Activated CD8-positive, alpha-beta memory T cell treated with anti-CD3 and anti-CD28 coated beads, Interleukin-2, amount 50 U/mL, for 48 hours (primary cell): Measurements from ENCODE around the gene CADPS2.

ENCODE experiments used
- DNase-seq: peaks from one replicate; pipeline ENCODE4 v3.0.0-alpha.2; 2020

The CADPS2 gene

GRCh38 chr7:122766593-122766992 is 119.7 kb downstream of the CADPS2 start:
- DNase-seq = no peak

DNA sequence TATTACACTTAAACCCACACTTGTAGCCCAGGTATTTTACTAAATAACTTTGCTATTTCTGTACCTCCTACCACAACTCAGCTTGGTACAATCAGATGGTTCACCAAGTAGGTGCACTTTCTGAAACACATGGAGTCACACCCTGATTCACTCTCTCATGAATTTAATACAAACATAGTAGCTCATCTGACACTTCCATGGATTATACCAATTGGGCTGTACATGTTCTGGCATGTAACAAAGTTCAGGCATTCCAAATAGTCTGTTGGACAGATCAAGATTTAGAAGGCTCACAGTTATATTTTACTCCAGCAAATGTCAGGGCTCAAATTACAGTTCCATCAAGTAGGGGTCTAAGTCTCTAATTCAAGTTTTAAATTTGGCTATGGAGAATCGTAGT is 121.4 kb downstream of the CADPS2 start:
- no peak for DNase-seq

- DNase-seq = no peak
Measured at GRCh38 chr7:122764020-122764419, 122.2 kb downstream of the CADPS2 start.

DNA sequence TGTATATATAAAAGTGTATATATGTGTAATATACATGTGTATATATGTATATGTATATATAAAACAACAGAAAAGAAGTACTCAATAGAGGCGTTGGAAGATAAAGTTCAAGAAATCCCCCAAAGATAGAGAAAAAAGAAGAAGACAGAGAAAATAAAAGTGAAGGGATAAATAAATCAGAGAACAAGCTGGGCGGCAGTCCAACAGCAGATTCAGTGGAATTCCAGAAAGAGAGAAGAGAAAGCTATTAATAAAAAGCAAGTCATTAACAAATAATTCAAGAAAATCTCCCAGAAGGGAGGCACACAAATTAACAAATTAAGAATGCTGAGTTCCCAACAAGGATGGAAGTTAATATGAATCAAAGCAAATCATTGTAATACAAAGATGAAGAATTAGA is 124.2 kb downstream of the CADPS2 start:
- DNase-seq = no peak

DNA sequence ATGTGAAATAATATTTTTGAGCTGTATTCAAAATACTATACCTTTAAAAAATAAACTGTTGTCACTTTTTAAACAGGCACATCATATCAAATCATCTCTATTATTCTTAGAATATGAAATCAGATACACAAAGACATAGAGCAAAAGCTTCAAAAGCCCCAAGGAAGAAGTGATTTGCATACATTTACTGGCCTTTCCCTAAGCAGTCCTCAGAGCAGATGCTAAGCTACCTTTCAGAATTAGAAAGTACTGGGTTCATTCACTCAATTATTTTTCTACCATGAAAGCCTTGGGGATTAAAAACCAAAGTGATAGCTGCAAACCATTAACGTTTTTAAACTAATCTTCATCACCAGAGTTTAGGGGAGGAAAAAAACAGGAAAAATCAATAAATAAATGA is 127.8 kb downstream of the CADPS2 start:
- DNase-seq = no peak

DNA sequence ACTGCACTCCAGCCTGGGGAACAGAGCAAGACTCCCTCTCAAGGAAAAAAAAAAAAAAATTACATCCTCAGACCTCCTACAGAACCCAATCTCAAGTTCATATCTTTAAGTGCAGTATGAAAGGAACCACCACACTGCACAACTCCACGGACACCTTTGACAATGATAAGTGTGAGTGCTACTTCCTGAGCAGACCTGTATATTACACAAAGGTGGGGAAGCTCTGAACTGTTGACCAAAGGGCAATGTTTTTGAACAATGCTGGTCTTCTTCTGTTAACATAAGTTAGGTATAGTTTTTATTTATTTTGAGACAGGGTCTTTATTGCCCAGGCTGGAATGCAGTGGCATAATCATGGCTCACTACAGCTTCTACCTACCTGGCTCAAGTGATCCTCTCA is 129.4 kb downstream of the CADPS2 start:
- no peak for DNase-seq

DNA sequence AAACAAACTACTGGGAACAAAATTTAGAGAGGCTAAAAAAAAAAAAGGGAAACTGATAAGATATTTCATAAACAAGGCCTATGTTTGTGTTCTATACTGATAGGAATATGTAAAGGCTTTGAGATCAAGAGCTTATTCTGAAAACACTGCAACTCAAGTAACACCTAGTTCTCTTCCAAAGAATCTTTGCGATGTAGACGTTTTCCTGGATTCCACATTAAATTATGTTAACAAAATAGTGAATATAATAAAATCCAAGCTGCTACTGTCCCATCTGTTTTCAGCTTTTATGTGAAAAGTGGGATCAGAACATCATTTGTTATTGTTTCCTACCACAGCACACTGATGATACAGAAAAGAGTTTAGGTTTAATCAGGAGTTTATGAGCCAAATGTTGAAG is 130.6 kb downstream of the CADPS2 start:
- DNase-seq = no peak

DNA sequence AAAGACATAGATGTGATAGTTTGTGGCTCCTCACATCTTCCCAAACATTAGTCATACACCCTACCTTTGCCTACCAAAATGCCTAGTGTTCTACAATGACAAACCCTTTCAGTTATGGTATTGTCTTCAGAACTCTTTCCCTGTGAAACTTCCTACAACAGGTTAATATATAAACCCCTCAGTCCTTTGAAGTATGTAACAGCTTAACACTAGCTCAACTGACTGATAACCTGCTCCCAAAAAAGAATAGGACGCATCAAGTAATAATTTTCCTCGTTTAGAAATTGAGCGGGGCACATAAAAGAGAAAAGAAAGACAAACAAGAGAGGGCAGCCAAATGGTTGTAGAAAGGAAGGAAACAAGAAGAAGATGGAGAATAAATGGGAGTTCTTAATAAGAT is 133.7 kb downstream of the CADPS2 start:
- DNase-seq = no peak

- DNase-seq = no peak
Measured at GRCh38 chr7:122750389-122750788, 135.9 kb downstream of the CADPS2 start.

DNA sequence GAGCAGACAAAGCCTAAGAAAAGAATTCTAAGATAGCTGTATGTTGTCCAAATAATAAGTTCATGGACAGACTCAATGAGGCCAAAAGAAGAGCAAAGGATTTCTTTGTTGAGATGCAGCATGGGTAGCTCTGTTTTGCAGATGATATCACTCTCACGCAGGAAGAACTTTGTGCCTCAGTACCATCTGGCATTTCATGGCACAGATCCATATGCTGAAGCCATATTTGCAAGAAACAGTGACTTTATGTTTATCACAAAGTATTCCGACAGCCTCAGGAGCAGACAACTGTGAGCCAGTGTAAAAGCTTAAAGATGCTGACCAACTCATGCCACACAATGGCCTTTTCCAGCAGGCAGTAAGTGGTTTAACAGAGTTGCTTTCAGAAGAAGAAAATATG is 138.1 kb downstream of the CADPS2 start:
- no peak for DNase-seq

DNA sequence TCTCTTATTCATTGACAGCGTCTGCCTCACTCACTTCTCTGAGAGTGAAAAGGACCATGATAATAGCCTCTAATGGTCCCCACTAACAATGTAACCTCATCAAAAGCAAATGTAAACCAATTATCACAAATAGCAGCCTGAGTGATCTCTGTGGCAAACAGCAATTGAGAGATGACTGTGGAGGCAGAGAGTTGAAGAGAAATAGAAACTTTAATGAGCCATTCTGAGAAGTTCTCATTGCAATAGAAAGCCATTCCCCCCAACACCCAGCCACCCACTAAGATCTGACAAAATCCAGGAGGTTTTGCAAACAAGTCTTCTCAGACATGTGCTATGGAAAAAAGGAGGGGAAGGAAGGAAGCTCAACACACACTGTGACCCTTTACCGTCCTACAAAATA is 139.3 kb downstream of the CADPS2 start:
- no peak for DNase-seq

- no peak for DNase-seq
Measured at GRCh38 chr7:122743211-122743610, 143.0 kb downstream of the CADPS2 start.

DNA sequence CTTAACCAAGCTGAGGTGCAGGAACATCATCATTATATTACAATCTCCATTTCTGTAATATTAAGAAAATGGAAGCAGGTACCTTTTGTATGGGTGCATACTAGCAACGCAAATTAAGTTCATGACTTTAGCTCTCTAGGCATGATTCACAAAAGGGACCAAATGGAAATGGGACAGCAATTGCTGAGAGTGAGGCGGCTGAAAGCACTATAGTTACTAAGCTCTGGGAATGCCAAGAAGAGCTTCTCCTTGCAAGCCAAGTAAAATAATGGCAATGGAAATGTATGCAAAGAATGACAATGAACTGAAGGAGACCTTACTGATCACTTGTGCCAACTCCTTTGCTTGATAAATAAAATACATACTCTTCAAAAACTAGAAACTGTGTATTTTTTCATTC is 147.3 kb downstream of the CADPS2 start:
- no peak for DNase-seq

DNA sequence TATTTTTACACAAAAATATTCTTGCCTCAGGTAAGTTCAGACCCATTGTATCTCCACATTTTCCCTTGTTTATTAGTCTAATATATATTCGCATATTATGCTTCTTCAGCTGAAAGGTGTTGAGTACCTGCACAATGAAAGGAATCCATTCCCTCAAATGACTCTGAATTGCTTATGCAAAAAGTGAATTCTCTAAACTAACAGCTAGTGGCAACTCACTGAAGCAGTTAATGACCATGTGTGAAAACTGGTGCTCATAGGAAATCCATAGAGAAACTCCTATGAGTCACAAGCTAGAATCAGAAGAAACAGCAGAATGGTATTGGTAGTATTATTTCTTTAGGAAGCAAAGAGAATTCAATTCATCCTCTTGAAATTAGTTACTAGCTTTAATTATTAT is 150.1 kb downstream of the CADPS2 start:
- no peak for DNase-seq

- no peak for DNase-seq
Measured at GRCh38 chr7:122727759-122728158, 158.5 kb downstream of the CADPS2 start.

- DNase-seq = no peak
Measured at GRCh38 chr7:122727354-122727753, 158.9 kb downstream of the CADPS2 start.

DNA sequence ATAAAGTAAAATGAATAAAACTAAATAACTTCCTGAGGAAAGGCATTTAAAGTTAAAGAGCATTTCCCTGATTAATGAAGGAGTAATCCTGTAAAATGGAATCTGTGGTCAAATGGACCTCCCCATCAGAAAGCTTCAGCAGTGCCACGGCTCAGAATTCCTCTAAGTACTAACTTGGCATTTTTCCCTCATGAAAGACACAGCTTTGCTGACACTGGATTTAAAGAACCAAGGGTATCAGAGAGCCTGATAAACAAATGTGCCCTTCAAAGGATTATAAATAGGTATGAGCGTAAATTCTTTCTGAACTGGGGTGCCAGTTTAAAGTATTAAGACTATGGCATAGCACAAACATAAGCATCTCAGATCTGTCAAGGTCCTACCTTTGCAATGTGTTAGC is 159.4 kb downstream of the CADPS2 start:
- no peak for DNase-seq

DNA sequence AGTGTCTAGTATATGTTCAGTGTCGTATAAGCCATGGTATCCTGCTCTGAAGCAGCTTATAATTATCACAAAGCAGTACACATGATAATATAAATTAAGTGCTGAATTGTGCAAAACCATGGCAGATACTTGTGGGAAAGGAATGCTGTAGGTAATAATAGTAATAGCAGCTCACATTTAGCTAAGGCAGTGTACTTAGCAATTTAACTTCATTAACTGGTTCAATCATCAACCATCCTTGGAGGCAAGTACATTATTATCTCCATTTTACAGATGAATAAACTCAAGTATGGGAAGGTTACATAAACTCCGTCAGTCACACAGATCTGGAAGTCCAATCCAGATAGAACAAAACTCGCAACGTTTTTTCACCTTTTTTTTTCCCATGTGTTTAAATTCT is 161.9 kb downstream of the CADPS2 start:
- no peak for DNase-seq

GRCh38 chr7:122719010-122719578 is 167.2 kb downstream of the CADPS2 start:
- DNase-seq = no peak

DNA sequence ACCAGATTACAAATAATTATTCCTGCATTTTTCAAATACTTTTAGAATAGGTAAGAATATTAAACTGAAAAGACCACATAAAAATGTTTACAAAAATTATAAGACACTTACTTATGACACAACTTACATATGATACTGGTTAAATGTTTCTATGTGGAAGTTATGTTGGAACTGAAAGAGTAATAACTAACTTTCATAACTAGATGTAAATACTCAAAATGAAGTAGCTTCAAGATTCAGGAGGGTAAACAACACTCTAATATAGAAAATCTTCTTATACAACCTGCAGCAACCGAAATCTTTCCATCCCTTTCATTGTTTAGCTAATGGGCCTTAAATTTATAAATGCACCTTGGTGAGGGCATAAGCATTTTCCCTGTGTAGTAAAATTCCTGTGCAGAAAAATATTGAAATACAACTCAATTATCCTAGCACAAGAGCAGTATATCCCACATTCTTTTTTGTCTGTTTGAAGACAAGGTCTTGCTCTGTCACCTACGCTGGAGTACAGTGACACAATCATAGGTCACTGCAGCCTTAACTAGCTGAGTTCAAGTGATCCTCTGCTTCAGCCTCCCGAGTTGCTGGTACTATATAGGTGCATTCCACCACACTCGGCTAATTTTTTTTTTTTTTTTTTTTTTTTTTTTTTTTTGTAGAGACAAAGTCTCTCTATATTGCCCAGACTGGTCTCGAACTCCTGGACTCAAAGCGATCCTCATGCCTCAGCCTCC is 168.7 kb downstream of the CADPS2 start:
- DNase-seq = no peak

DNA sequence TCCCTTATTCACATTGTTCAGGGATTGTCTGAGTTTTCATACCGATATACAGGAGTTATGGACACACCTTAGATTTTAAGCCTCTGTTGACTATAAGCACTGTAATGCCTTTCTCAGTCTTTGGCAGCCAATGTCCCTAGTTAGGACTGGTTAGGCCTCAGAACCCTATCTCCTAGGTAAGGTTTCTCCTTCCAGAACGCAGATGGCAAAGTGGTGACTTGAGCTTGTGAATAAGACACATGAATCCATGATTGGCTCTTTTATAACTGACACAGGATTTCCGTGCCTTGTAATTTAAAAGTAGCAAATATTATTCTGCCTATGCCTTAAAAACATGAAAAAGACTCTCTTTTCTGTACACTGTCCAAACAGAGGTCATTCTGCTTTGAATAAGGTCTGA is 171.1 kb downstream of the CADPS2 start:
- DNase-seq = no peak

DNA sequence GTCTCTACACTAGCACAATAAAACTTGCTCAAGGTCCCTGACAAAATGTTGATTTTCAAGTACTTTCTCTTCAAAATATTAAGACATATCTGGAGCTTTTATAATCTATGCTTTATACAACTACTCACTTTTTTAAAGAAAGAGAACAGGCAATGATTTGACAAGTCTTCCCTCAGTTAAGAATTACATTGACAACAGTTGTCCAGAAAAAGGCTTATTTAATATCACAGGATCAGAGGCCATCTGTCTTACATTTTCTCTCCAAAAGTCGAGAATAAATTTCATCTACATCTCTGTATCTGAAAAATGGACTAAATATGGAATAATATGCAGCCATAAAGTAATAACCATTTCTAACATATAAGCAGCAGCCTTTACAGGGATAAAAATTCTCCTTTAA is 175.3 kb downstream of the CADPS2 start:
- DNase-seq = no peak

DNA sequence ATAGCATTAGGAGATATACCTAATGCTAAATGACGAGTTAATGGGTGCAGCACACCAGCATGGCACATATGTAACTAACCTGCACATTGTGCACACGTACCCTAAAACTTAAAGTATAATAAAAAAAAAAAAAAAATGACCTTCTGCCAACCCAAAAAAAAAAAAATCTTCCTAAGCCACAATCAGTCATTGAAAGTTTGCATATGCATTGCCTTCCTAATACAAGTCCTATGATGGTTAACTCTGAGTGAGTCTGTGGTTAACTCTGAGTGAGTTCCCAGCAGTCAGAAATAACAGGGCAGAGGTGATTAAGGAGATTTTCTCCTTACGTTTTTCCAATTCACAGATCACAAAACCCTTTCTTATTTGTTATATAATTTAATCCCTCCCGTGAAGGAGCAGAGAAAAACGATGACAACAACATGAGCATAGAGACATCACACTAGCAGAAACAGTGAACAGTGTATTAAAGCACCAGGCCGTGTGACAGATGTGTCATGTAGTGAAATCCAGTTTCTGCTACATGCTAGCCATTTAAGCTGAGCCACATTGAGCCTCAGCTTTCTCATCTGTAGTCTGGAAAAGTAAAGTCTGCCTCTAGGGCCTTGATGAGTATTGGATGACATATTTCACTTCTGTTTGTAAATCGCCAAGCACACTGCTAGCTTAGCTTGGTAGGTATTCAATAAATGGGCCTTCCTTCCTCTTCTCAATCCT is 176.2 kb downstream of the CADPS2 start:
- DNase-seq = no peak

DNA sequence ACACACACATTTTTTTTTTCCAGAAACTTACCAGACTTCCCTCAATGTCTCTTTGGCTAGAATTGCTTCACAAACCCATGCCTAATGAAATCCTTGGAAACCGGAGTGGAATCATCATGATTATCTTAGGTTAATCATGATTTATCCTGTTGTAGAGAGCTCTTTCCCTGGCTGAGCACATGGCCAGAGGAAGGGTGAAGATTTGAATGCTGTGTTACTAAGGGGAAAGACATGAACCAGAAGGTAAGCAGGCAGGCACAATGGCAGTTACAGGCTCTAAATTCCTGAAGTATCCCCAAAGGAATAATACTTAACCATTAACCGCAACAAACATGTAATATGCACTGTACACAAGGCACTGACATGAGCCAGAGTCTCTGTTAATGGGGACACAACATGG is 179.4 kb downstream of the CADPS2 start:
- DNase-seq = no peak
